ENCODE data around the gene PPP1R2C.

The PPP1R2C gene

DNA sequence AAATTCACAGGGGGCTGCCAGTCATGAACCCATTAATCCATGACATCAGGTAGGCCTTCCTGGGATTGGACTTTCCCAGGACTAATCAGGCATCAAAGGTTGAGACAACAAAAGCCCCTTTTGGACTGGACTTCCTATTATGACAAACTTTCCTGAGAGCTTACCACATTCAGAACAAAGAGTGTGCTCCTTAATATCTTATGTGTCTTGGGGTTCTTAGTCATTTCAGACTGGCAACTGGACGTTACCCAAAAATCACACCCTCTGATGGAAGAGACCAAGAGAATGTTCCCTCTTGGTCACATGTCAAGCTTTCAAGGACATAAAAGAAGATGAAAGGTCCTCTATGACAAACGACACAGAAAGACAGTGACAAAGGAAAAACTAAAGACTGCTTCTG, 31.6 kb upstream of the PPP1R2C start:
- H3K4me3 ChIP-seq (ENCODE audit: insufficient read depth, low read length, poor library complexity, severe bottlenecking): no peak overlapping the region
- H4K20me1 ChIP-seq (ENCODE audit: low read depth, low read length): no peaks in the 10 kb centered on the region
- no peaks in the 10 kb centered on the region for H3F3A ChIP-seq (ENCODE audit: insufficient read depth)
- no peak overlapping the region for H3K4me2 ChIP-seq (ENCODE audit: low read depth, low read length, poor library complexity, severe bottlenecking)
- no peak for TF ChIP-seq EZH2phosphoT487 (conservative IDR thresholded peaks at IDR 0.05; ENCODE audit: low read length)
- TF ChIP-seq, protein P1, sequence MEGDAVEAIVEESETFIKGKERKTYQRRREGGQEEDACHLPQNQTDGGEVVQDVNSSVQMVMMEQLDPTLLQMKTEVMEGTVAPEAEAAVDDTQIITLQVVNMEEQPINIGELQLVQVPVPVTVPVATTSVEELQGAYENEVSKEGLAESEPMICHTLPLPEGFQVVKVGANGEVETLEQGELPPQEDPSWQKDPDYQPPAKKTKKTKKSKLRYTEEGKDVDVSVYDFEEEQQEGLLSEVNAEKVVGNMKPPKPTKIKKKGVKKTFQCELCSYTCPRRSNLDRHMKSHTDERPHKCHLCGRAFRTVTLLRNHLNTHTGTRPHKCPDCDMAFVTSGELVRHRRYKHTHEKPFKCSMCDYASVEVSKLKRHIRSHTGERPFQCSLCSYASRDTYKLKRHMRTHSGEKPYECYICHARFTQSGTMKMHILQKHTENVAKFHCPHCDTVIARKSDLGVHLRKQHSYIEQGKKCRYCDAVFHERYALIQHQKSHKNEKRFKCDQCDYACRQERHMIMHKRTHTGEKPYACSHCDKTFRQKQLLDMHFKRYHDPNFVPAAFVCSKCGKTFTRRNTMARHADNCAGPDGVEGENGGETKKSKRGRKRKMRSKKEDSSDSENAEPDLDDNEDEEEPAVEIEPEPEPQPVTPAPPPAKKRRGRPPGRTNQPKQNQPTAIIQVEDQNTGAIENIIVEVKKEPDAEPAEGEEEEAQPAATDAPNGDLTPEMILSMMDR (IDR thresholded peaks at IDR 0.05; ENCODE audit: insufficient read depth, low read length, poor library complexity, severe bottlenecking): no peak
- no peak overlapping the region for H3K27ac ChIP-seq (ENCODE audit: low read depth, low read length)
- no peaks in the 10 kb centered on the region for H3K9me3 ChIP-seq (ENCODE audit: insufficient read depth, low read length)
- no peak overlapping the region for H3K9ac ChIP-seq (ENCODE audit: low read length)
- H3K9me2 ChIP-seq (replicated peaks; ENCODE audit: insufficient read depth, low read length): no peaks in the 10 kb centered on the region
- no peaks in the 10 kb centered on the region for H3K79me2 ChIP-seq (ENCODE audit: insufficient read depth, low read length)
- no peak overlapping the region for H2AFZ ChIP-seq (ENCODE audit: low read depth, low read length, severe bottlenecking)
- H3K36me3 ChIP-seq (ENCODE audit: low read length): no peaks in the 10 kb centered on the region
- no peaks in the 10 kb centered on the region for H3K27me3 ChIP-seq (ENCODE audit: low read length)

DNA sequence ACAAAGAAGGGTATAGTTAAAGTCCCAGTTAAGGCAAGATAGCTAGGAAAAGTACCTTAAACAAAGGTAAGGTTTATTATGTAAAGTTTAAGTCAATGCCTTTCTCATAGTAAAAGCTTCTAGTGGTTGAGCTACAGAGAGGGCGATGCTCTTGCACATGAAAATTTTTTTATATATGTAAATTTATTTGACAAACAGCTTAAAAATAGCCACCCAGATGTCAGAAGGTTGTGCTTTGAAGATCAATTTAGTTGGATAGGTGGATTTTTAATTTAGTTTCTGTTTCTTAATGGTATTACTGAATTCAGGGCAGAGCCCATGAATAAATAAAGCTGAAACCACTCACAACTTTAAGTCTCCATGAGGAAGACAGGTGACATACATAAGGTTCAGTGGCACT, 29.4 kb upstream of the PPP1R2C start:
- H3K27ac ChIP-seq (ENCODE audit: low read depth, low read length): no peak overlapping the region

DNA sequence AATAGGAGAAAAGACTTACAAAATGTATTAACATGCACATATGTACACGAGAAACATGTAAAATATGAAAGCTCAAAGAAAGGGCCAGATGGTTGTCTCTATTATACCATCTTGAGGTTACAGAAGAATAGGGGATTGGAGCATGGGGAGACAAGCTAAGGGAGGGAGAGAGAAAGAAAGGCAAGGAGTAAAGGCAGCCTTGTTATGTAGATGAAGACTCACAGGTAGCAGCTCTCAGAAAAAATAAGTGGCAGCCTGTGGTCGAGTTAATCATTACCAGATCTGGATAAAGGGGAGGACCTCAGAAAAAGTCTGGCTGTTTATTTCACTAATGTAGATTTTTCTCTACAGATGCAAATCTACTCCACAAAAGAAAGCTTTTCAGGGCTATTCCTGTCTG, 26.6 kb upstream of the PPP1R2C start:
- no peak overlapping the region for H3K27ac ChIP-seq (ENCODE audit: low read depth, low read length)
- TF ChIP-seq EZH2phosphoT487 (conservative IDR thresholded peaks at IDR 0.05; ENCODE audit: low read length): no peak
- TF ChIP-seq, protein P1 (IDR thresholded peaks at IDR 0.05; ENCODE audit: insufficient read depth, low read length, poor library complexity, severe bottlenecking): no peak
- no peak overlapping the region for H2AFZ ChIP-seq (ENCODE audit: low read depth, low read length, severe bottlenecking)

More for the DNA sequence above, 29.4 kb upstream of the PPP1R2C start:
- H3F3A ChIP-seq (ENCODE audit: insufficient read depth): no peaks in the 10 kb centered on the region
- H3K4me3 ChIP-seq (ENCODE audit: insufficient read depth, low read length, poor library complexity, severe bottlenecking): no peak overlapping the region
- H4K20me1 ChIP-seq (ENCODE audit: low read depth, low read length): no peaks in the 10 kb centered on the region
- no peak overlapping the region for H3K4me2 ChIP-seq (ENCODE audit: low read depth, low read length, poor library complexity, severe bottlenecking)
- H3K27me3 ChIP-seq (ENCODE audit: low read length): no peaks in the 10 kb centered on the region
- no peaks in the 10 kb centered on the region for H3K36me3 ChIP-seq (ENCODE audit: low read length)
- H2AFZ ChIP-seq (ENCODE audit: low read depth, low read length, severe bottlenecking): no peak overlapping the region
- H3K79me2 ChIP-seq (ENCODE audit: insufficient read depth, low read length): no peaks in the 10 kb centered on the region
- H3K9ac ChIP-seq (ENCODE audit: low read length): no peak overlapping the region
- H3K9me2 ChIP-seq (replicated peaks; ENCODE audit: insufficient read depth, low read length): no peaks in the 10 kb centered on the region
- TF ChIP-seq, protein P1 (IDR thresholded peaks at IDR 0.05; ENCODE audit: insufficient read depth, low read length, poor library complexity, severe bottlenecking): no peak
- no peaks in the 10 kb centered on the region for H3K9me3 ChIP-seq (ENCODE audit: insufficient read depth, low read length)

DNA sequence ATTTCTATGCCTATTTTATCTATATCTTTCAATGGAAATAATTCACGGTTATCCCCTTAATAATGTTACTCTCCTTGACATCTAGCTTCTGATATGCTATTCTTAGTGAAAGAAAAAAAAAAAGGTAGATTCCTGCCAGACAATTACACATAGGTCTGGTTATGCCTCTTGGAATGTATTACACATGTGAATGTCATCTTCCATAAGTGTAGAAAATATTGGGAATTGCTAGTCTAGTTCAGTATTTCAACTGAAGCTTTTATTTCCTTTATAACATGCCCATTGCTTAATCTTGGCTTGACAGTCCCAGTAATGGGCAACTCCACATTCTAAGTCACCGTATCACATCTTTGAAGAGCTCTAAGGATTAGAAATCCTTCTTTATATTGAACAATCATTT, 25.4 kb upstream of the PPP1R2C start:
- Histone ChIP-seq H3K9me2 (replicated peaks; ENCODE audit: insufficient read depth, low read length) (no peaks in the 10 kb centered on the region), H3K27me3 (ENCODE audit: low read length) (no peaks in the 10 kb centered on the region), H3K4me3 (ENCODE audit: insufficient read depth, low read length, poor library complexity, severe bottlenecking) (no peak overlapping the region), H3K79me2 (ENCODE audit: insufficient read depth, low read length) (no peaks in the 10 kb centered on the region), H3K9ac (ENCODE audit: low read length) (no peak overlapping the region), H2AFZ (ENCODE audit: low read depth, low read length, severe bottlenecking) (no peak overlapping the region), H3K36me3 (ENCODE audit: low read length) (no peaks in the 10 kb centered on the region), H4K20me1 (ENCODE audit: low read depth, low read length) (no peaks in the 10 kb centered on the region), H3K27ac (ENCODE audit: low read depth, low read length) (no peak overlapping the region), H3K9me3 (ENCODE audit: insufficient read depth, low read length) (no peaks in the 10 kb centered on the region), H3K4me2 (ENCODE audit: low read depth, low read length, poor library complexity, severe bottlenecking) (no peak overlapping the region), H3F3A (ENCODE audit: insufficient read depth) (no peaks in the 10 kb centered on the region)
- TF ChIP-seq, protein P1 (IDR thresholded peaks at IDR 0.05; ENCODE audit: insufficient read depth, low read length, poor library complexity, severe bottlenecking): no peak
- TF ChIP-seq EZH2phosphoT487 (conservative IDR thresholded peaks at IDR 0.05; ENCODE audit: low read length): no peak

More for the DNA sequence above, 26.6 kb upstream of the PPP1R2C start:
- Histone ChIP-seq H3K9ac (ENCODE audit: low read length) (no peak overlapping the region), H3K9me2 (replicated peaks; ENCODE audit: insufficient read depth, low read length) (no peaks in the 10 kb centered on the region), H3K79me2 (ENCODE audit: insufficient read depth, low read length) (no peaks in the 10 kb centered on the region), H3K9me3 (ENCODE audit: insufficient read depth, low read length) (no peaks in the 10 kb centered on the region), H3K36me3 (ENCODE audit: low read length) (no peaks in the 10 kb centered on the region), H3K27me3 (ENCODE audit: low read length) (no peaks in the 10 kb centered on the region), H3F3A (ENCODE audit: insufficient read depth) (no peaks in the 10 kb centered on the region), H3K4me3 (ENCODE audit: insufficient read depth, low read length, poor library complexity, severe bottlenecking) (no peak overlapping the region), H4K20me1 (ENCODE audit: low read depth, low read length) (no peaks in the 10 kb centered on the region), H3K4me2 (ENCODE audit: low read depth, low read length, poor library complexity, severe bottlenecking) (no peak overlapping the region)

Measured in SU-DHL-6 (cell line).